HepG2 (cell line): ENCODE measurements around the gene SPACDR. TPM values are rescaled to one million over a fixed set of nuclear protein-coding genes. Genes with fewer than 3 reads are reported as not detected.

Experiments used
- BHLHE40 ChIP-seq: IDR thresholded peaks from 2 replicates; pipeline ENCODE4 v1.6.1; 2011; ENCODE audit warnings: low read length, improper control_type of control experiment
- CTCF ChIP-seq: sonication (generic); formaldehyde crosslinking; IDR thresholded peaks from 2 replicates; pipeline ENCODE4 v1.5.0; 2020; ENCODE audit warnings: mild to moderate bottlenecking, missing genetic modification reagents, moderate library complexity
- HNRNPH1 ChIP-seq: fragments of 200-400 bp; formaldehyde crosslinking; optimal IDR thresholded peaks from 2 replicates; pipeline ENCODE3; 2017; ENCODE audit warnings: mild to moderate bottlenecking, low read depth, low read length
- HOXA7 ChIP-seq: sonication (generic); formaldehyde crosslinking; IDR thresholded peaks from 2 replicates; pipeline ENCODE4 v1.8.1; 2022; ENCODE audit warnings: mild to moderate bottlenecking, missing genetic modification reagents, moderate library complexity
- JUNB ChIP-seq: sonication (generic); formaldehyde crosslinking; IDR thresholded peaks from 2 replicates; pipeline ENCODE4 v1.8.0; 2022; ENCODE audit warnings: missing genetic modification reagents, mild to moderate bottlenecking, borderline replicate concordance
- NONO ChIP-seq, 2 experiments: fragments of 450-650 bp in 1 of 2; sonication (generic) in 1 of 2; formaldehyde crosslinking in 1 of 2; IDR thresholded peaks in 1 of 2; conservative IDR thresholded peaks in 1 of 2; 2 replicates each; pipeline versions ENCODE4 v1.6.1 to v1.8.0; 2017 to 2022; ENCODE audit warnings: mild to moderate bottlenecking in 1 of 2, missing genetic modification reagents in 1 of 2, moderate library complexity in 1 of 2
- POGZ ChIP-seq: sonication (generic); formaldehyde crosslinking; IDR thresholded peaks from 2 replicates; pipeline ENCODE4 v1.4.0; 2020; ENCODE audit warnings: mild to moderate bottlenecking, missing genetic modification reagents
- ZBTB39 ChIP-seq: sonication (generic); formaldehyde crosslinking; IDR thresholded peaks from 2 replicates; pipeline ENCODE4 v1.5.0; 2020; ENCODE audit warnings: missing genetic modification reagents
- ZNF552 ChIP-seq: sonication (generic); formaldehyde crosslinking; IDR thresholded peaks from 2 replicates; pipeline ENCODE4 v1.9.0; 2022; ENCODE audit warnings: missing genetic modification reagents, mild to moderate bottlenecking, borderline replicate concordance
- ZNF577 ChIP-seq: sonication (generic); formaldehyde crosslinking; IDR thresholded peaks from 2 replicates; pipeline ENCODE4 v1.4.0; 2020; ENCODE audit warnings: mild to moderate bottlenecking, low read depth, missing genetic modification reagents, borderline replicate concordance
- ZNF639 ChIP-seq: conservative IDR thresholded peaks from 2 replicates; pipeline ENCODE4 v1.6.1; 2018; ENCODE audit warnings: missing genetic modification reagents
- ZNF75D ChIP-seq: sonication (generic); formaldehyde crosslinking; IDR thresholded peaks from 2 replicates; pipeline ENCODE4 v1.8.1; 2023; ENCODE audit warnings: missing genetic modification reagents, mild to moderate bottlenecking, borderline replicate concordance
- ZNF777 ChIP-seq: sonication (generic); formaldehyde crosslinking; IDR thresholded peaks from 2 replicates; pipeline ENCODE4 v1.4.0; 2020; ENCODE audit warnings: missing genetic modification reagents
- ZSCAN25 ChIP-seq: sonication (generic); formaldehyde crosslinking; IDR thresholded peaks from 2 replicates; pipeline ENCODE4 v1.8.0; 2022; ENCODE audit warnings: mild to moderate bottlenecking, missing genetic modification reagents
- polyA plus RNA-seq, 8 experiments: library from polyadenylated mRNA; depleted of rRNA in 3 of 8; stranded (reverse) in 7 of 8; unstranded in 1 of 8; fragments of >200 nt; fragmentation: Illumina TruSeq in 4 of 8; extraction: Trizol in 4 of 8; gene quantifications; 2 replicates each; pipeline versions ENCODE4 v1.2.1 to v1.2.3, GENCODE V29; 2011 to 2016; ENCODE audit warnings: low read depth in 4 of 8, missing spikeins in 1 of 8, mixed read lengths in 1 of 8; ENCODE audit not compliant: insufficient read depth in 1 of 8
- total RNA-seq, 5 experiments: library from RNA; depleted of rRNA; stranded (reverse); fragments of >200 nt; fragmentation: Illumina TruSeq; extraction: Trizol; gene quantifications; 2 replicates each; pipeline ENCODE4 v1.2.3, GENCODE V29; 2016; ENCODE audit warnings: low read depth in 1 of 5
- TF ChIP-seq, protein P1 (sequence below): IDR thresholded peaks from 2 replicates; pipeline ENCODE4 v1.6.1; 2016
- TF ChIP-seq, protein P2 (sequence below): sonication (generic); formaldehyde crosslinking; IDR thresholded peaks from 2 replicates; pipeline ENCODE4 v1.4.0; 2020; ENCODE audit warnings: mild to moderate bottlenecking, missing genetic modification reagents
- TF ChIP-seq, protein P3 (sequence below): sonication (generic); formaldehyde crosslinking; IDR thresholded peaks from 2 replicates; pipeline ENCODE4 v1.5.1; 2020; ENCODE audit warnings: missing genetic modification reagents, mild to moderate bottlenecking, borderline replicate concordance
- TF ChIP-seq, protein P4 (sequence below): sonication (generic); formaldehyde crosslinking; IDR thresholded peaks from 2 replicates; pipeline ENCODE4 v1.5.0; 2020; ENCODE audit warnings: missing genetic modification reagents

SPACDR gene
- total and polyA plus RNA-seq, 2 of the 13 experiments (the other 11 are each of a cell fraction or from before 2014, with no cell fraction given) = 0.41 TPM; not detected in 1

DNA sequence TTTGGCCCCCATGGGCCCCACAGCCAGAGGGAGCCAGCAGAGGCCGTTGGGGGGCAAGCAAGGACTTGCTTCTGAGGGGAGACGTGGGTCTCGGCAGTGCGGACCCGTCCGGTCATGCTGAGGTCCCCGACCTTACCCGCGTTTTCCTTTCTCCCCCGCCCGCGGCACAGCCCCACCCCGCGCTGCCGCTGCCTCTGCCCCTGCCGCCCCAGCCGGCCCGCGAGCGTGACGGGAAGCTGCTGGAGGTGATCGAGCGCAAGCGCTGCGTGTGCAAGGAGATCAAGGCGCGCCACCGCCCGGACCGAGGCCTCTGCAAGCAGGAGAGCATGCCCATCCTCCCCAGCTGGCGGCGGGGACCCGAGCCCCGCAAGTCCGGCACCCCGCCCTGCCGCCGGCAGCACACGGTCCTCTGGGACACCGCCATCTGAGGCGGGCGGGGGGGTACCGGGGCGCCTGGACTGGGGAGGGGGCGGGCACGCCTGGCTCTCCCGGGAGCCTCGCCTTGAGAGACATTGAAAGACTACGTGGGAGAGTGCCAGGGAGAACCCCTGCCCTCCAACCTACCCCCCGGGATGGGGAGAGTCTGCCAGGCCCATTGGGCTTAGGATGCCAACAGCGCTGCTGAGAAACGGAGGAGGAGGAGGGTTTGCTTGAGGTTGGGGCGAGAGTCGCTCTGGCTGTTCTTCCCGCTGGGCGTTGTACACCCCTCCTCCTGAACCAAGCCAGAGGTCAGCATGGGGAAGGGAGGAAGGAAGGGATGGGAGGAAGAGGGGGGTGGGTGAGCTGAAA, 29.6 kb upstream of the SPACDR start (continued):
- TF ChIP-seq ZBTB39 = no peak
- TF ChIP-seq ZNF577 (CRISPR knock-in tag) = no peak
- no peak for TF ChIP-seq ZNF75D (CRISPR knock-in tag)
- no peak for TF ChIP-seq HOXA7 (CRISPR knock-in tag)
- TF ChIP-seq CTCF = peak; percentile 69
- TF ChIP-seq, protein P1, sequence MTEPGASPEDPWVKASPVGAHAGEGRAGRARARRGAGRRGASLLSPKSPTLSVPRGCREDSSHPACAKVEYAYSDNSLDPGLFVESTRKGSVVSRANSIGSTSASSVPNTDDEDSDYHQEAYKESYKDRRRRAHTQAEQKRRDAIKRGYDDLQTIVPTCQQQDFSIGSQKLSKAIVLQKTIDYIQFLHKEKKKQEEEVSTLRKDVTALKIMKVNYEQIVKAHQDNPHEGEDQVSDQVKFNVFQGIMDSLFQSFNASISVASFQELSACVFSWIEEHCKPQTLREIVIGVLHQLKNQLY (CRISPR knock-in tag) = no peak
- TF ChIP-seq NONO (IDR thresholded peaks at IDR 0.05) = no peak
- TF ChIP-seq NONO (CRISPR knock-in tag; conservative IDR thresholded peaks at IDR 0.05) = peak; percentile 71
- TF ChIP-seq, protein P2, sequence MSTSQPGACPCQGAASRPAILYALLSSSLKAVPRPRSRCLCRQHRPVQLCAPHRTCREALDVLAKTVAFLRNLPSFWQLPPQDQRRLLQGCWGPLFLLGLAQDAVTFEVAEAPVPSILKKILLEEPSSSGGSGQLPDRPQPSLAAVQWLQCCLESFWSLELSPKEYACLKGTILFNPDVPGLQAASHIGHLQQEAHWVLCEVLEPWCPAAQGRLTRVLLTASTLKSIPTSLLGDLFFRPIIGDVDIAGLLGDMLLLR = no peak
- no peak for TF ChIP-seq JUNB (CRISPR knock-in tag)
- TF ChIP-seq, protein P3, sequence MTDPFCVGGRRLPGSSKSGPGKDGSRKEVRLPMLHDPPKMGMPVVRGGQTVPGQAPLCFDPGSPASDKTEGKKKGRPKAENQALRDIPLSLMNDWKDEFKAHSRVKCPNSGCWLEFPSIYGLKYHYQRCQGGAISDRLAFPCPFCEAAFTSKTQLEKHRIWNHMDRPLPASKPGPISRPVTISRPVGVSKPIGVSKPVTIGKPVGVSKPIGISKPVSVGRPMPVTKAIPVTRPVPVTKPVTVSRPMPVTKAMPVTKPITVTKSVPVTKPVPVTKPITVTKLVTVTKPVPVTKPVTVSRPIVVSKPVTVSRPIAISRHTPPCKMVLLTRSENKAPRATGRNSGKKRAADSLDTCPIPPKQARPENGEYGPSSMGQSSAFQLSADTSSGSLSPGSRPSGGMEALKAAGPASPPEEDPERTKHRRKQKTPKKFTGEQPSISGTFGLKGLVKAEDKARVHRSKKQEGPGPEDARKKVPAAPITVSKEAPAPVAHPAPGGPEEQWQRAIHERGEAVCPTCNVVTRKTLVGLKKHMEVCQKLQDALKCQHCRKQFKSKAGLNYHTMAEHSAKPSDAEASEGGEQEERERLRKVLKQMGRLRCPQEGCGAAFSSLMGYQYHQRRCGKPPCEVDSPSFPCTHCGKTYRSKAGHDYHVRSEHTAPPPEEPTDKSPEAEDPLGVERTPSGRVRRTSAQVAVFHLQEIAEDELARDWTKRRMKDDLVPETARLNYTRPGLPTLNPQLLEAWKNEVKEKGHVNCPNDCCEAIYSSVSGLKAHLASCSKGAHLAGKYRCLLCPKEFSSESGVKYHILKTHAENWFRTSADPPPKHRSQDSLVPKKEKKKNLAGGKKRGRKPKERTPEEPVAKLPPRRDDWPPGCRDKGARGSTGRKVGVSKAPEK (CRISPR knock-in tag) = no peak
- no peak for TF ChIP-seq ZNF552 (CRISPR knock-in tag)
- TF ChIP-seq BHLHE40 = peak; percentile 52; the same call in 1 of the 2 replicates
- TF ChIP-seq ZNF639 = no peak
- TF ChIP-seq ZSCAN25 (CRISPR knock-in tag) = peak; percentile 41; the same call in 1 of the 2 replicates
- no peak for TF ChIP-seq HNRNPH1
- TF ChIP-seq POGZ = peak; percentile 38; the same call in 1 of the 2 replicates
- TF ChIP-seq, protein P4, sequence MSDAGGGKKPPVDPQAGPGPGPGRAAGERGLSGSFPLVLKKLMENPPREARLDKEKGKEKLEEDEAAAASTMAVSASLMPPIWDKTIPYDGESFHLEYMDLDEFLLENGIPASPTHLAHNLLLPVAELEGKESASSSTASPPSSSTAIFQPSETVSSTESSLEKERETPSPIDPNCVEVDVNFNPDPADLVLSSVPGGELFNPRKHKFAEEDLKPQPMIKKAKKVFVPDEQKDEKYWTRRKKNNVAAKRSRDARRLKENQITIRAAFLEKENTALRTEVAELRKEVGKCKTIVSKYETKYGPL (CRISPR knock-in tag) = no peak
- TF ChIP-seq ZNF777 (CRISPR knock-in tag) = peak; percentile 55
